ENCODE results near the gene LONRF3.
"Not testable (repeated sequence)": the region's sequence is repeated elsewhere in the genome, so short reads cannot be mapped to it uniquely, and the experiment has no call there.

LONRF3 gene

GRCh38 chrX:118988911-118989310, 14.5 kb downstream of the LONRF3 start:
- no peak for DNase-seq (ENCODE audit: low spot score)

GRCh38 chrX:118989886-118990285, 15.5 kb downstream of the LONRF3 start:
- no peak for DNase-seq (ENCODE audit: low spot score)

GRCh38 chrX:118990512-118991227, 16.3 kb downstream of the LONRF3 start:
- no peak for DNase-seq (ENCODE audit: low spot score)

- not testable (repeated sequence) for DNase-seq (ENCODE audit: low spot score)
Measured at GRCh38 chrX:118992441-118993121, 18.2 kb downstream of the LONRF3 start.

GRCh38 chrX:119003462-119003861, 29.0 kb downstream of the LONRF3 start:
- no peak for DNase-seq (ENCODE audit: low spot score)

- DNase-seq (ENCODE audit: low spot score): peak; percentile 59
Measured at GRCh38 chrX:119004920-119005524, 30.6 kb downstream of the LONRF3 start.

GRCh38 chrX:119007189-119007770, 32.9 kb downstream of the LONRF3 start:
- no peak for DNase-seq (ENCODE audit: low spot score)

GRCh38 chrX:119008110-119008744, 33.8 kb downstream of the LONRF3 start:
- peak; percentile 55 for DNase-seq (ENCODE audit: low spot score)

GRCh38 chrX:119009071-119009470, 34.7 kb downstream of the LONRF3 start:
- DNase-seq (ENCODE audit: low spot score): no peak

GRCh38 chrX:119010491-119010890, 36.1 kb downstream of the LONRF3 start:
- no peak for DNase-seq (ENCODE audit: low spot score)

GRCh38 chrX:119013164-119013563, 38.7 kb downstream of the LONRF3 start:
- no peak for DNase-seq (ENCODE audit: low spot score)

GRCh38 chrX:119015407-119016237, 41.2 kb downstream of the LONRF3 start:
- DNase-seq (ENCODE audit: low spot score): peak; percentile 71

- no peak for DNase-seq (ENCODE audit: low spot score)
Measured at GRCh38 chrX:119017077-119017476, 42.7 kb downstream of the LONRF3 start.

- no peak for DNase-seq (ENCODE audit: low spot score)
Measured at GRCh38 chrX:119025900-119026299, 51.5 kb downstream of the LONRF3 start.

- DNase-seq (ENCODE audit: low spot score): not testable (repeated sequence)
Measured at GRCh38 chrX:119026344-119026743, 51.9 kb downstream of the LONRF3 start.

GRCh38 chrX:119027960-119028732, 53.7 kb downstream of the LONRF3 start:
- DNase-seq (ENCODE audit: low spot score): not testable (repeated sequence)

GRCh38 chrX:119028733-119029330, 54.4 kb downstream of the LONRF3 start:
- no peak for DNase-seq (ENCODE audit: low spot score)

GRCh38 chrX:119029656-119030055, 55.2 kb downstream of the LONRF3 start:
- not testable (repeated sequence) for DNase-seq (ENCODE audit: low spot score)

GRCh38 chrX:119030990-119031389, 56.6 kb downstream of the LONRF3 start:
- no peak for DNase-seq (ENCODE audit: low spot score)
